Activated CD4-positive, alpha-beta T cell treated with anti-CD3 and anti-CD28 coated beads for 36 hours (primary cell): Measurements from ENCODE around the gene TMEM163. TPM values are rescaled to one million over a fixed set of nuclear protein-coding genes. Genes with fewer than 3 reads are reported as not detected.

Source experiments
- ATAC-seq: fragments of 200-7000 bp; cut with Tn5 transposase; one replicate; pipeline ENCODE4 v1.10.0; 2021; ENCODE audit warnings: mild to moderate bottlenecking, moderate library complexity
- CTCF ChIA-PET: fragments of 350-600 bp; sonication (Branson Sonifier 250); formaldehyde crosslinking; loops from one replicate; lab custom pipeline; 2021; ENCODE audit warnings: antibody characterized with exemption; lab: Charles Lee
- POLR2A ChIA-PET: fragments of 350-600 bp; sonication (Branson Sonifier 250); formaldehyde crosslinking; loops from one replicate; lab custom pipeline; 2021; ENCODE audit warnings: antibody characterized with exemption, inconsistent platforms; lab: Charles Lee
- DNase-seq: peaks from one replicate; pipeline ENCODE4 v3.0.0-alpha.2; 2020
- H3K27ac Mint-ChIP-seq: one replicate; pipeline ENCODE4 v1.8.0; 2021; ENCODE audit warnings: mixed read lengths
- H3K27me3 Mint-ChIP-seq: one replicate; pipeline ENCODE4 v1.8.0; 2021; ENCODE audit warnings: mixed read lengths
- H3K36me3 Mint-ChIP-seq: one replicate; pipeline ENCODE4 v1.8.0; 2021; ENCODE audit warnings: low read depth, mixed read lengths
- H3K4me1 Mint-ChIP-seq: one replicate; pipeline ENCODE4 v1.8.0; 2021; ENCODE audit warnings: mixed read lengths
- H3K4me3 Mint-ChIP-seq: one replicate; pipeline ENCODE4 v1.8.0; 2021; ENCODE audit warnings: mild to moderate bottlenecking, moderate library complexity, mixed read lengths
- H3K9me3 Mint-ChIP-seq: one replicate; pipeline ENCODE4 v1.8.0; 2021; ENCODE audit warnings: low read depth, mixed read lengths
- intact Hi-C, 2 experiments: fragments of 100-400 bp; cut with DNase I in 1 of 2; cut with micrococcal nuclease in 1 of 2; formaldehyde crosslinking; loops; one replicate each; pipeline versions ENCODE4 v1.14.2 to v1.15.1; 2022 to 2024; cut with DNase I, micrococcal nuclease
- total RNA-seq, 2 experiments: library from RNA; stranded (reverse); gene quantifications; one replicate each; pipeline ENCODE4 v1.2.3, GENCODE V29; 2021

TMEM163 gene
- total RNA-seq, 2 experiments from 2014 or later, result 0.11 TPM; not detected in 1

DNA sequence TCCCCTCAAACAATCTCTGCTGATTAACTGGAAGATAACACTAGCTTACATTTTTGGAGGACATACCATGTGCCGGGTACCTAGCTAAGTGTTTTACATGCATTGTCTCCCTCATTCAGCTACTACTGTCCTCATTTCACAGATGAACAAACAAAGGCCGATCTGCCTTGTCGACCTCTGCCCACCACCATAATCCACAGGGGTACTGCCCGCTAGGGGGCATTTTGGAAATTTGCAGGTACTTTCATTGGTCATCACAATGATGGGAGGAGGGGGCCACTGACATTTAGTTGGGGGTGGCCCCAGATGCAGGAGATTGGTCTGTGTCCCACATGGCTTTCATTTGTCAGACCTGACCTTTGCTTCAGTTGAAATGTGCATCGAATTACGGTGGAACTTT, 3.9 kb upstream of the TMEM163 start:
- Mint-ChIP-seq H3K9me3 (no peaks in the 10 kb centered on the region), H3K27me3 (peaks cover 29% of the 10 kb centered on the region), H3K4me3 (no peak overlapping the region), H3K4me1 (peaks cover 4% of the 10 kb centered on the region), H3K27ac (no peak overlapping the region), H3K36me3 (no peaks in the 10 kb centered on the region)
- intact Hi-C loops, result no loop called here
- ChIA-PET CTCF (interaction anchor here (0.6 kb wide), 1 partner anchor 8 kb away, joined by 3 read pairs; no protein-coding TSS in a partner anchor), POLR2A (no interaction called here)
- ATAC-seq (no peak), DNase-seq (no peak)

DNA sequence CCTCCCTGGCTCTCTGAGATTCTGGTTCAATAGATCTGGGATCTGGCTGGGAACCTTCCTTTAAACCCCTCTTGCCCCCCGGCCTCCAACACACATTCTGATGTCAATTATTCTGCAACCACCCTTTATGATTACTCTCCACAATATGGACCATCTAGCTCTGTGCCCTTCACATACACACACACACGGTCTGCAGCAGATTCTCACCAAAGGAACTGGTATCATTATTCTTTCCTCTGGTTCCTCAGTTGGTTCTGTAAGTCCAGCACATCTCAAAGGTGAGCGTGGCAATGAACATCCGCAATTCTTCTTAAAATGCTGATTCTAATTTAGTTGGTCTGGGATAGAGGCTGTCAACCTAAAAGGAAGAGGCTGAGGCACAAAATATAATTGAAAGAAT, 2.8 kb upstream of the TMEM163 start:
- Mint-ChIP-seq H3K27me3 (peaks cover 38% of the 10 kb centered on the region), H3K4me1 (peaks cover 7% of the 10 kb centered on the region), H3K27ac (no peak overlapping the region), H3K4me3 (no peak overlapping the region), H3K9me3 (no peaks in the 10 kb centered on the region), H3K36me3 (no peaks in the 10 kb centered on the region)
- CTCF ChIA-PET, result no interaction called here
- POLR2A ChIA-PET, result no interaction called here
- intact Hi-C loops, result no loop called here
- no peak for DNase-seq
- ATAC-seq, result no peak

GRCh38 chr2:134718023-134718816, 580 bp downstream of the TMEM163 start:
- DNase-seq (peak; percentile 28), ATAC-seq (peak; percentile 7)
- Mint-ChIP-seq H3K9me3 (no peaks in the 10 kb centered on the region), H3K4me3 (peak overlapping the region; percentile 53), H3K36me3 (no peaks in the 10 kb centered on the region), H3K4me1 (peaks cover 27% of the 10 kb centered on the region), H3K27me3 (peaks cover 56% of the 10 kb centered on the region), H3K27ac (no peak overlapping the region)
- ChIA-PET POLR2A (no interaction called here), CTCF (interaction anchor here (1.3 kb wide), 1 partner anchor 56 kb away, joined by 3 read pairs; no protein-coding TSS in a partner anchor)
- intact Hi-C loops, result no loop called here

- Mint-ChIP-seq H3K27me3 (peaks cover 61% of the 10 kb centered on the region), H3K9me3 (no peaks in the 10 kb centered on the region), H3K4me1 (peaks cover 31% of the 10 kb centered on the region), H3K4me3 (peak overlapping the region; percentile 36), H3K27ac (no peak overlapping the region), H3K36me3 (no peaks in the 10 kb centered on the region)
- intact Hi-C loops, result no loop called here
- CTCF ChIA-PET, result interaction anchor here (0.7 to 1.3 kb wide), 2 partner anchors 15 to 55 kb away, joined by 3 read pairs; no protein-coding TSS in a partner anchor
- no peak for ATAC-seq
- no peak for DNase-seq
- POLR2A ChIA-PET, result no interaction called here
These were observed 1.3 kb downstream of the TMEM163 start for GRCh38 chr2:134717286-134718022.

- H3K36me3 Mint-ChIP-seq, result no peaks in the 10 kb centered on the region
- no peak for ATAC-seq
- H3K9me3 Mint-ChIP-seq, result no peaks in the 10 kb centered on the region
- no peak overlapping the region for H3K27ac Mint-ChIP-seq
- H3K4me1 Mint-ChIP-seq, result peaks cover 31% of the 10 kb centered on the region
- peaks cover 62% of the 10 kb centered on the region for H3K27me3 Mint-ChIP-seq
- ChIA-PET POLR2A (no interaction called here), CTCF (interaction anchor here (0.7 kb wide), 1 partner anchor 14 kb away, joined by 3 read pairs; no protein-coding TSS in a partner anchor)
- DNase-seq, result no peak
- no peak overlapping the region for H3K4me3 Mint-ChIP-seq
- intact Hi-C loops, result no loop called here
These were observed 2.0 kb downstream of the TMEM163 start for GRCh38 chr2:134716721-134717243.

GRCh38 chr2:134715932-134716643, 2.7 kb downstream of the TMEM163 start:
- CTCF ChIA-PET, result interaction anchor here (0.6 to 1.0 kb wide), 2 partner anchors 240 to 830 kb away, joined by 3 read pairs; no protein-coding TSS in a partner anchor
- ATAC-seq (no peak), DNase-seq (no peak)
- POLR2A ChIA-PET, result no interaction called here
- peaks cover 31% of the 10 kb centered on the region for H3K4me1 Mint-ChIP-seq
- H3K9me3 Mint-ChIP-seq, result no peaks in the 10 kb centered on the region
- no peak overlapping the region for H3K4me3 Mint-ChIP-seq
- H3K27ac Mint-ChIP-seq, result no peak overlapping the region
- intact Hi-C loops, result loop anchor here in 1 of 2 experiments (2.0 kb wide), 1 partner anchor 33 kb away; no protein-coding TSS in a partner anchor
- no peaks in the 10 kb centered on the region for H3K36me3 Mint-ChIP-seq
- H3K27me3 Mint-ChIP-seq, result peaks cover 59% of the 10 kb centered on the region

DNA sequence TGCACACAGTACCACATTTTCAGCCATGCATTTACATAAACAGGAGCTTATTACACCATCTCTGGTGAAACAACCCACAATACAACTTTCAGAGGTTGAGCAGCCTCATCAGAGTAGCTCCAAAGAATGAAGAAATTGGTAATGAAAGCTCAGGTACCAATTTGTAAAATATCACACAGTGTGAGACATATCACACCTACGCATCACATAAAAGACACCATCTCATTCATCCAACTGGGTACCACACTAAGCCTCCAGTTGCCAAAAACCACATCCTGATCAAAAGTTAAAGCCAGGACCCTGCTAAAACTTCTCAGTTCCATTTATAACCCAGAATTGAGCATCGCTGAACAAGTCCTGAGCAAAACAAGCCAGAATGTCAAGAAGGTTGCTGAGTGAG, 4.6 kb downstream of the TMEM163 start:
- Mint-ChIP-seq H3K9me3 (no peaks in the 10 kb centered on the region), H3K36me3 (no peaks in the 10 kb centered on the region), H3K27ac (no peak overlapping the region), H3K4me3 (no peak overlapping the region), H3K4me1 (peaks cover 27% of the 10 kb centered on the region), H3K27me3 (peaks cover 46% of the 10 kb centered on the region)
- CTCF ChIA-PET, result interaction anchor here (1.0 kb wide), 1 partner anchor 9 kb away, joined by 3 read pairs; no protein-coding TSS in a partner anchor
- peak; percentile 10 for DNase-seq
- peak; percentile 82 for ATAC-seq
- POLR2A ChIA-PET, result no interaction called here
- intact Hi-C loops, result loop anchor here (2.0 to 5.0 kb wide), 2 partner anchors 31 to 47 kb away; no protein-coding TSS in a partner anchor

GRCh38 chr2:134713606-134714005, 5.2 kb downstream of the TMEM163 start:
- CTCF ChIA-PET, result no interaction called here
- no peaks in the 10 kb centered on the region for H3K36me3 Mint-ChIP-seq
- no peaks in the 10 kb centered on the region for H3K9me3 Mint-ChIP-seq
- intact Hi-C loops, result loop anchor here (2.0 to 5.0 kb wide), 2 partner anchors 31 to 46 kb away; no protein-coding TSS in a partner anchor
- DNase-seq (no peak), ATAC-seq (no peak)
- no peak overlapping the region for H3K4me3 Mint-ChIP-seq
- H3K4me1 Mint-ChIP-seq, result peaks cover 27% of the 10 kb centered on the region
- H3K27ac Mint-ChIP-seq, result no peak overlapping the region
- POLR2A ChIA-PET, result no interaction called here
- H3K27me3 Mint-ChIP-seq, result peaks cover 49% of the 10 kb centered on the region

GRCh38 chr2:134713176-134713575, 5.6 kb downstream of the TMEM163 start:
- H3K36me3 Mint-ChIP-seq, result no peaks in the 10 kb centered on the region
- peaks cover 49% of the 10 kb centered on the region for H3K27me3 Mint-ChIP-seq
- DNase-seq (no peak), ATAC-seq (no peak)
- H3K9me3 Mint-ChIP-seq, result no peaks in the 10 kb centered on the region
- no peak overlapping the region for H3K4me3 Mint-ChIP-seq
- ChIA-PET CTCF (no interaction called here), POLR2A (no interaction called here)
- peaks cover 27% of the 10 kb centered on the region for H3K4me1 Mint-ChIP-seq
- intact Hi-C loops, result loop anchor here (5.0 kb wide), 1 partner anchor 46 kb away; no protein-coding TSS in a partner anchor
- no peak overlapping the region for H3K27ac Mint-ChIP-seq

DNA sequence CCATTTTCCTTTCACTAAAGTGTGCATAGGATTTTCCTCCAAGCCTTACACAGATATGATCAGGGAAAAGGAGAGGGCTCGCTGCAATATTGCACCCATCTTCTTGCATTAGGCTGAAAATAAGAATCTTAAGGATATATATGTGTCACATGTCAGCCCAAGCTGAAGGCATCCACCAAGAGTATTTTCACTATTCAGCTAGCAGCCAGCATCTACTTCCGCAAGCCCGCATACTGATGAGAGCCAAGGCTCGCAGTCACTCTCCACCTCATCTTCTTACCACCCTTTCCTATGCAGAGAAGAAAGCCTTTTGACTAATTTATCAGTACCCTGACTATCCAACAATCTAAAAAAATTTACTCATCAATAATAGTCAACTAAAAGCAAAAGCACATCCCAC, 6.1 kb downstream of the TMEM163 start:
- ATAC-seq (no peak), DNase-seq (no peak)
- Mint-ChIP-seq H3K27ac (no peak overlapping the region), H3K4me1 (peaks cover 27% of the 10 kb centered on the region), H3K4me3 (no peak overlapping the region), H3K9me3 (no peaks in the 10 kb centered on the region), H3K27me3 (peaks cover 50% of the 10 kb centered on the region), H3K36me3 (no peaks in the 10 kb centered on the region)
- POLR2A ChIA-PET, result no interaction called here
- CTCF ChIA-PET, result no interaction called here
- intact Hi-C loops, result loop anchor here (5.0 kb wide), 1 partner anchor 45 kb away; no protein-coding TSS in a partner anchor

DNA sequence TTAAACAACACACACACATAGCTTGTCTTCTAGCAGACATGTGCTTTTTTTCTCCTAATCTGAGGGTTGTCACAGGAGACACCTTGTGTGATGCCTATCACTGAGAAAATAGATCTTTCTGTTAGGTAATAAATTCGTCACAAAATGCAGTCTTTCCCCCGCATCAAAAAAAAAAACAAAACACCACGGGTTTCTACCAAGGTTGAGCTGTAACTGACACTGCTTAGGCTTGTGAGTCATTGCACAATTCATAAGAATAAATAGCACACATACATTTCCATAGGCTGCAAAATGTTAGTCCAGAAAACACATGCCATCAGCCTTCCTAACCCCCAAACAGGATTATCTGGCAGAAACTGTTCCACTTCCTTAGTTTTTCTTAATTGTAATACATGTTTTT, 6.5 kb downstream of the TMEM163 start:
- Mint-ChIP-seq H3K4me1 (peaks cover 24% of the 10 kb centered on the region), H3K36me3 (no peaks in the 10 kb centered on the region), H3K9me3 (no peaks in the 10 kb centered on the region), H3K27me3 (peaks cover 49% of the 10 kb centered on the region), H3K4me3 (no peak overlapping the region), H3K27ac (no peak overlapping the region)
- intact Hi-C loops, result loop anchor here (5.0 kb wide), 1 partner anchor 45 kb away; no protein-coding TSS in a partner anchor
- POLR2A ChIA-PET, result no interaction called here
- DNase-seq, result no peak
- CTCF ChIA-PET, result no interaction called here
- ATAC-seq, result no peak
